ENCODE data around the gene MBD3L4.
"Not testable (repeated sequence)": the region's sequence is repeated elsewhere in the genome, so short reads cannot be mapped to it uniquely, and the experiment has no call there.

The MBD3L4 gene

DNA sequence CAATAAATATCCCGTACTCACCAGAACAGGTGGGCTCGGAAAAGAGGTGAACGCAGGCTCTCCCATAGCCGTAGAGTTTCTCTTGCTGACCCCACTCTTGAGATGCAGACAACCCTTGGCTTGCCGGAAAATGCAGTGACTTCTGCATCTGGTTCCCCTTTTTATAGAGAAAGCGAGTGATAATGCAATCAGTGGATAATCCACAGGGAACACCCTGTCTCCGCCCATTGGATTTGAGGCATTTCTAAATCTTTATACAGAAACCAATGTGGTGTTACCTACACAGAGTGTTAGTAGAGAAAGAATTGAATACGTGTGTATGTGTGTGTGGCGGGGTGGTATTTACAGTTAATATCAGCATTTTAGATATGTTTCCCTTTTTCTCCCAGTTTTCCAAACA lies at the start of gene MBD3L4:
MBD3L4 (minus strand) TSS at position 101 of the 400 bp plus-strand sequence; CDS start at position 66, 35 bp downstream.
- H3K9me3 ChIP-seq (ENCODE audit: control insufficient read depth, insufficient read depth, low read length); H3K4me2 ChIP-seq (ENCODE audit: low read length); H3K79me2 ChIP-seq (ENCODE audit: control insufficient read depth, low read length); H3K4me1 ChIP-seq (ENCODE audit: control insufficient read depth, low read length); H4K20me1 ChIP-seq (ENCODE audit: control insufficient read depth, insufficient read depth, low read depth, low read length); H3K27me3 ChIP-seq (ENCODE audit: control insufficient read depth, low read length); H3F3A ChIP-seq (ENCODE audit: control insufficient read depth, insufficient read depth); H3K4me3 ChIP-seq (ENCODE audit: low read length); H3K36me3 ChIP-seq (ENCODE audit: control insufficient read depth, low read length); H3K27ac ChIP-seq (ENCODE audit: low read depth, low read length); H3K9me2 ChIP-seq (replicated peaks; ENCODE audit: control insufficient read depth, low read length): not testable (repeated sequence)

DNA sequence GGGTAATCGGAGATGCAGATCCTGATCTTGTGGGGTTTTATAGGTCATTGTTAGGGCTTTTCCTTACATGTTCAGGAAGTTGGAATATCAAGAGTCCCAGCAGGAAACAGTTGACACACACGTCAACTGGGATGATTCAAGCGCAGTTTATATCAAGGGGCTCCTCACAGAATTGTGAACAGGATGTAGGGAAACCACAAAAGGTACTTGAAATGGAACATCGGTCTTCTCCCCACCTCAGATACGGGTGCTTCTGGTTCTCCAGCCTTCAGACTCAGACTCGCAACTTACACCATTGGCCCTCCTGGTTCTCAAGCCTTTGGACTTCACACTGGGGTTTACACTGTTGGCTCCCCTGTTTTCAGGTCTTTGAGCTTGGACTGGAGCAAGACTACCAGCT lies 49.0 kb upstream of the MBD3L4 start:
- H3K9me3 ChIP-seq (ENCODE audit: control insufficient read depth, insufficient read depth, low read length): peaks cover 30% of the 10 kb centered on the region

DNA sequence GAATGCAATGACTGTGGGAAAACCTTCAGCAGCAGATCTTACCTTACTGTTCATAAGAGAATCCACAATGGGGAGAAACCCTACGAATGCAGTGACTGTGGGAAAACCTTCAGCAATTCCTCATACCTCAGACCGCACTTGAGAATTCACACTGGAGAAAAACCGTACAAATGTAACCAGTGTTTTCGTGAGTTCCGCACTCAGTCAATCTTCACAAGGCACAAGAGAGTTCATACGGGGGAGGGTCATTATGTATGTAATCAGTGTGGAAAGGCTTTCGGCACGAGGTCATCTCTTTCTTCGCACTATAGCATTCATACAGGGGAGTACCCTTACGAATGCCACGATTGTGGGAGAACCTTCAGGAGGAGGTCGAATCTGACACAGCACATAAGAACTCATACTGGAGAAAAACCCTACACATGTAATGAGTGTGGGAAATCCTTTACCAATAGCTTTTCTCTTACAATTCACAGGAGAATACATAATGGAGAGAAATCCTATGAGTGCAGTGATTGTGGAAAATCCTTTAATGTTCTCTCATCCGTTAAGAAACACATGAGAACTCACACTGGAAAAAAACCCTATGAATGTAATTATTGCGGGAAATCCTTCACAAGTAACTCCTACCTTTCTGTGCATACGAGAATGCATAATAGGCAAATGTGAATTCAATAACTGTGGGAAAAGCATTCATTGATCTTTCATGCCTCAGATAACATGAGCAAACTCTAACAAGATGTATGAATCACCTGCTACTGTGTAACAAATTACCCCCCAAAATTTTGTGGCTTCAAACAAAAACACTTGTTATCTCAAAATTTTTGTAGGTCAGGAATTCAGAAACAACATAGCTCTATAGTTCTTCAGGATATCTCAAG lies 43.3 kb upstream of the MBD3L4 start:
- H3F3A ChIP-seq (ENCODE audit: control insufficient read depth, insufficient read depth): peaks cover 9% of the 10 kb centered on the region
- no peak overlapping the region for H3K4me3 ChIP-seq (ENCODE audit: low read length)
- H3K9me3 ChIP-seq (ENCODE audit: control insufficient read depth, insufficient read depth, low read length): peaks cover 62% of the 10 kb centered on the region
- H3K4me1 ChIP-seq (ENCODE audit: control insufficient read depth, low read length): no peaks in the 10 kb centered on the region
- no peaks in the 10 kb centered on the region for H4K20me1 ChIP-seq (ENCODE audit: control insufficient read depth, insufficient read depth, low read depth, low read length)
- TF ChIP-seq, protein P1, sequence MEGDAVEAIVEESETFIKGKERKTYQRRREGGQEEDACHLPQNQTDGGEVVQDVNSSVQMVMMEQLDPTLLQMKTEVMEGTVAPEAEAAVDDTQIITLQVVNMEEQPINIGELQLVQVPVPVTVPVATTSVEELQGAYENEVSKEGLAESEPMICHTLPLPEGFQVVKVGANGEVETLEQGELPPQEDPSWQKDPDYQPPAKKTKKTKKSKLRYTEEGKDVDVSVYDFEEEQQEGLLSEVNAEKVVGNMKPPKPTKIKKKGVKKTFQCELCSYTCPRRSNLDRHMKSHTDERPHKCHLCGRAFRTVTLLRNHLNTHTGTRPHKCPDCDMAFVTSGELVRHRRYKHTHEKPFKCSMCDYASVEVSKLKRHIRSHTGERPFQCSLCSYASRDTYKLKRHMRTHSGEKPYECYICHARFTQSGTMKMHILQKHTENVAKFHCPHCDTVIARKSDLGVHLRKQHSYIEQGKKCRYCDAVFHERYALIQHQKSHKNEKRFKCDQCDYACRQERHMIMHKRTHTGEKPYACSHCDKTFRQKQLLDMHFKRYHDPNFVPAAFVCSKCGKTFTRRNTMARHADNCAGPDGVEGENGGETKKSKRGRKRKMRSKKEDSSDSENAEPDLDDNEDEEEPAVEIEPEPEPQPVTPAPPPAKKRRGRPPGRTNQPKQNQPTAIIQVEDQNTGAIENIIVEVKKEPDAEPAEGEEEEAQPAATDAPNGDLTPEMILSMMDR (IDR thresholded peaks at IDR 0.05; ENCODE audit: low read depth, low read length, poor library complexity, severe bottlenecking): no peak
- H3K9me2 ChIP-seq (replicated peaks; ENCODE audit: control insufficient read depth, low read length): no peaks in the 10 kb centered on the region
- H3K27ac ChIP-seq (ENCODE audit: low read depth, low read length): no peak overlapping the region
- H3K27me3 ChIP-seq (ENCODE audit: control insufficient read depth, low read length): no peaks in the 10 kb centered on the region
- peaks cover 68% of the 10 kb centered on the region for H3K36me3 ChIP-seq (ENCODE audit: control insufficient read depth, low read length)
- H3K4me2 ChIP-seq (ENCODE audit: low read length): no peak overlapping the region
- H3K79me2 ChIP-seq (ENCODE audit: control insufficient read depth, low read length): no peaks in the 10 kb centered on the region

More for the DNA sequence above, 49.0 kb upstream of the MBD3L4 start:
- H3K27ac ChIP-seq (ENCODE audit: low read depth, low read length): no peak overlapping the region
- no peaks in the 10 kb centered on the region for H3K4me1 ChIP-seq (ENCODE audit: control insufficient read depth, low read length)
- no peaks in the 10 kb centered on the region for H4K20me1 ChIP-seq (ENCODE audit: control insufficient read depth, insufficient read depth, low read depth, low read length)
- H3K79me2 ChIP-seq (ENCODE audit: control insufficient read depth, low read length): no peaks in the 10 kb centered on the region
- TF ChIP-seq EZH2phosphoT487 (IDR thresholded peaks at IDR 0.05; ENCODE audit: borderline replicate concordance, low read length): no peak
- TF ChIP-seq, protein P1 (IDR thresholded peaks at IDR 0.05; ENCODE audit: low read depth, low read length, poor library complexity, severe bottlenecking): no peak
- H3K4me3 ChIP-seq (ENCODE audit: low read length): no peak overlapping the region
- H3K9me2 ChIP-seq (replicated peaks; ENCODE audit: control insufficient read depth, low read length): no peaks in the 10 kb centered on the region
- H3K36me3 ChIP-seq (ENCODE audit: control insufficient read depth, low read length): peaks cover 12% of the 10 kb centered on the region
- H3K27me3 ChIP-seq (ENCODE audit: control insufficient read depth, low read length): no peaks in the 10 kb centered on the region
- H3F3A ChIP-seq (ENCODE audit: control insufficient read depth, insufficient read depth): 0 out of 2 replicates have a peak, but pooled peaks cover 2% of the 10 kb centered on the region
- H3K4me2 ChIP-seq (ENCODE audit: low read length): no peak overlapping the region

DNA sequence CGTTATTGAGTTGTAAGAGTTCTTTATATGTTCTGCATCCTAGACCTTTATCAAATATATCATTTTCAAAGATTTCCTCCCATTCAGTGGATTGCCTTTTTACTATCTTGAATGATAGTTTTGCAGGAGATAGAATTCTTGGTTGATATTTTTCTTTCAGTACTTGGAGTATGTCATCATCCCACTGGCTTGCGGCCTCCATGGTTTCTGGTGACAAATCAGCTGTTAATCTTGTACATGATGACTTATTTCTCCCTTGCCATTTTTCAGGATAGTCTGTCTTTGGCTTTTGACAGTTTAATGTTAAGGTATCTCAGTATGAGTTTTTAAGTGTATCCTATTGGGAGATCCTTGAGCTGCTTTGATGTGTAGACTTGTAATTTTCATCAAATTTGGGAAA lies 38.0 kb upstream of the MBD3L4 start:
- no peak overlapping the region for H3K4me2 ChIP-seq (ENCODE audit: low read length)
- no peak overlapping the region for H3K27ac ChIP-seq (ENCODE audit: low read depth, low read length)
- H3K4me1 ChIP-seq (ENCODE audit: control insufficient read depth, low read length): no peaks in the 10 kb centered on the region
- no peaks in the 10 kb centered on the region for H3K9me2 ChIP-seq (replicated peaks; ENCODE audit: control insufficient read depth, low read length)
- no peaks in the 10 kb centered on the region for H3K79me2 ChIP-seq (ENCODE audit: control insufficient read depth, low read length)
- no peaks in the 10 kb centered on the region for H4K20me1 ChIP-seq (ENCODE audit: control insufficient read depth, insufficient read depth, low read depth, low read length)
- H3K4me3 ChIP-seq (ENCODE audit: low read length): no peak overlapping the region
- H3F3A ChIP-seq (ENCODE audit: control insufficient read depth, insufficient read depth): peaks cover 7% of the 10 kb centered on the region
- peaks cover 48% of the 10 kb centered on the region for H3K9me3 ChIP-seq (ENCODE audit: control insufficient read depth, insufficient read depth, low read length)
- peaks cover 98% of the 10 kb centered on the region for H3K36me3 ChIP-seq (ENCODE audit: control insufficient read depth, low read length)
- no peaks in the 10 kb centered on the region for H3K27me3 ChIP-seq (ENCODE audit: control insufficient read depth, low read length)
- TF ChIP-seq, protein P1 (IDR thresholded peaks at IDR 0.05; ENCODE audit: low read depth, low read length, poor library complexity, severe bottlenecking): no peak
- no peak for TF ChIP-seq EZH2phosphoT487 (IDR thresholded peaks at IDR 0.05; ENCODE audit: borderline replicate concordance, low read length)
